ENCODE data around the gene ZNRF1.

GRCh38 chr16:75072239-75072947, 73.6 kb downstream of the ZNRF1 start:
- TF ChIP-seq ESRRA (IDR thresholded peaks at IDR 0.05; ENCODE audit: low read length) (no peak), EZH2 (IDR thresholded peaks at IDR 0.05; ENCODE audit: borderline replicate concordance, control insufficient read depth, low read depth, low read length) (no peak), SIN3A (IDR thresholded peaks at IDR 0.05; ENCODE audit: low read depth, low read length) (no peak), MAX (IDR thresholded peaks at IDR 0.05; ENCODE audit: low read depth, low read length) (no peak), POLR2AphosphoS5 (IDR thresholded peaks at IDR 0.05; ENCODE audit: low read length) (no peak), YY1 (IDR thresholded peaks at IDR 0.05; ENCODE audit: low read depth, low read length) (no peak), JUNB (IDR thresholded peaks at IDR 0.05) (no peak), ATF7 (IDR thresholded peaks at IDR 0.05; ENCODE audit: low read depth) (no peak)
- TF ChIP-seq, protein P1, sequence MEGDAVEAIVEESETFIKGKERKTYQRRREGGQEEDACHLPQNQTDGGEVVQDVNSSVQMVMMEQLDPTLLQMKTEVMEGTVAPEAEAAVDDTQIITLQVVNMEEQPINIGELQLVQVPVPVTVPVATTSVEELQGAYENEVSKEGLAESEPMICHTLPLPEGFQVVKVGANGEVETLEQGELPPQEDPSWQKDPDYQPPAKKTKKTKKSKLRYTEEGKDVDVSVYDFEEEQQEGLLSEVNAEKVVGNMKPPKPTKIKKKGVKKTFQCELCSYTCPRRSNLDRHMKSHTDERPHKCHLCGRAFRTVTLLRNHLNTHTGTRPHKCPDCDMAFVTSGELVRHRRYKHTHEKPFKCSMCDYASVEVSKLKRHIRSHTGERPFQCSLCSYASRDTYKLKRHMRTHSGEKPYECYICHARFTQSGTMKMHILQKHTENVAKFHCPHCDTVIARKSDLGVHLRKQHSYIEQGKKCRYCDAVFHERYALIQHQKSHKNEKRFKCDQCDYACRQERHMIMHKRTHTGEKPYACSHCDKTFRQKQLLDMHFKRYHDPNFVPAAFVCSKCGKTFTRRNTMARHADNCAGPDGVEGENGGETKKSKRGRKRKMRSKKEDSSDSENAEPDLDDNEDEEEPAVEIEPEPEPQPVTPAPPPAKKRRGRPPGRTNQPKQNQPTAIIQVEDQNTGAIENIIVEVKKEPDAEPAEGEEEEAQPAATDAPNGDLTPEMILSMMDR (IDR thresholded peaks at IDR 0.05 in 2 of 3, conservative IDR thresholded peaks at IDR 0.05 in 1 of 3; ENCODE audit: control insufficient read depth in 2 of 3, extremely low read depth in 1 of 3, insufficient read depth in 1 of 3, low read depth in 3 of 3, low read length in 3 of 3): no peak
- TF ChIP-seq, protein P2, sequence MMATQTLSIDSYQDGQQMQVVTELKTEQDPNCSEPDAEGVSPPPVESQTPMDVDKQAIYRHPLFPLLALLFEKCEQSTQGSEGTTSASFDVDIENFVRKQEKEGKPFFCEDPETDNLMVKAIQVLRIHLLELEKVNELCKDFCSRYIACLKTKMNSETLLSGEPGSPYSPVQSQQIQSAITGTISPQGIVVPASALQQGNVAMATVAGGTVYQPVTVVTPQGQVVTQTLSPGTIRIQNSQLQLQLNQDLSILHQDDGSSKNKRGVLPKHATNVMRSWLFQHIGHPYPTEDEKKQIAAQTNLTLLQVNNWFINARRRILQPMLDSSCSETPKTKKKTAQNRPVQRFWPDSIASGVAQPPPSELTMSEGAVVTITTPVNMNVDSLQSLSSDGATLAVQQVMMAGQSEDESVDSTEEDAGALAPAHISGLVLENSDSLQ (IDR thresholded peaks at IDR 0.05): no peak
- TF ChIP-seq, protein P3, sequence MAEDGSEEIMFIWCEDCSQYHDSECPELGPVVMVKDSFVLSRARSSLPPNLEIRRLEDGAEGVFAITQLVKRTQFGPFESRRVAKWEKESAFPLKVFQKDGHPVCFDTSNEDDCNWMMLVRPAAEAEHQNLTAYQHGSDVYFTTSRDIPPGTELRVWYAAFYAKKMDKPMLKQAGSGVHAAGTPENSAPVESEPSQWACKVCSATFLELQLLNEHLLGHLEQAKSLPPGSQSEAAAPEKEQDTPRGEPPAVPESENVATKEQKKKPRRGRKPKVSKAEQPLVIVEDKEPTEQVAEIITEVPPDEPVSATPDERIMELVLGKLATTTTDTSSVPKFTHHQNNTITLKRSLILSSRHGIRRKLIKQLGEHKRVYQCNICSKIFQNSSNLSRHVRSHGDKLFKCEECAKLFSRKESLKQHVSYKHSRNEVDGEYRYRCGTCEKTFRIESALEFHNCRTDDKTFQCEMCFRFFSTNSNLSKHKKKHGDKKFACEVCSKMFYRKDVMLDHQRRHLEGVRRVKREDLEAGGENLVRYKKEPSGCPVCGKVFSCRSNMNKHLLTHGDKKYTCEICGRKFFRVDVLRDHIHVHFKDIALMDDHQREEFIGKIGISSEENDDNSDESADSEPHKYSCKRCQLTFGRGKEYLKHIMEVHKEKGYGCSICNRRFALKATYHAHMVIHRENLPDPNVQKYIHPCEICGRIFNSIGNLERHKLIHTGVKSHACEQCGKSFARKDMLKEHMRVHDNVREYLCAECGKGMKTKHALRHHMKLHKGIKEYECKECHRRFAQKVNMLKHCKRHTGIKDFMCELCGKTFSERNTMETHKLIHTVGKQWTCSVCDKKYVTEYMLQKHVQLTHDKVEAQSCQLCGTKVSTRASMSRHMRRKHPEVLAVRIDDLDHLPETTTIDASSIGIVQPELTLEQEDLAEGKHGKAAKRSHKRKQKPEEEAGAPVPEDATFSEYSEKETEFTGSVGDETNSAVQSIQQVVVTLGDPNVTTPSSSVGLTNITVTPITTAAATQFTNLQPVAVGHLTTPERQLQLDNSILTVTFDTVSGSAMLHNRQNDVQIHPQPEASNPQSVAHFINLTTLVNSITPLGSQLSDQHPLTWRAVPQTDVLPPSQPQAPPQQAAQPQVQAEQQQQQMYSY (CRISPR knock-in tag; IDR thresholded peaks at IDR 0.05): no peak

Data from GM12878 (cell line).